ENCODE data around the gene EFCAB6. TPM values are rescaled to one million over a fixed set of nuclear protein-coding genes. Genes with fewer than 3 reads are reported as not detected.
A peak's percentile ranks its signal among the peaks of the same experiment; 100 is the strongest.

The EFCAB6 gene
- total RNA-seq, 1 donor from 2014 or later = 1.1 TPM

DNA sequence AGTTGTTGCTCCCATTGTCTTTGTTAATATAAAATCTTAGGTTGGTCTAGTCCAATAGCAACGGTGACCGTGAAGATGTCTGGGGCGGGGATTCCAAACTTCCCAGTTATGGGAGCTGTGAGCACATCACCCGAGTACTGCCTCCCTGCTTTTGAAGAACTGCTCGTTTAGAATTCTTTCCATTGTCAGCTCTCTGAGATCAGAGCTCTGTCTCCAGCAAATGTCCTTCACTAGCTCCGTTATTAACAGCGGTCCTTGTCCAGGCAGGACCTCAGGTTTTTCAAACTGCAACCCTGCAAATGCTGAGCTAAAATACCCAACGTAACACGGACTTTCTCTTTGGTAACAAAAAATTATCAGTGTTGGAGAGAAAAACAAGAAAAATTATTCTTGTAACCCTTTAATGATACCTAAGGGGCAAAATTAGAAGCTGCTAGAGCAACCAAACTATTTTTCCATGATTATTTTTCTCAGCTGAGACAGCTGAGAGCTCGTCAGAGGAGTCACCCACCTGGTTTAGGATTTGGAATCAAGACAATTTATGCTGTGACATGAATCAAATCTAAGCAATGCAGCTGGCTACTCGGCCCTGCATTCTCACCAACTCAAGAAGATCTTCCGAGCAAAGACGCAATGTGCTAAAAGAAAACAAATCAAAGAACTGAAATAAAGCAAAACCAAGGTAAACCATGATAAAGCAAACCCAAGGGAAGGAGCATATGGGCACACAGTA, 15.1 kb upstream of the EFCAB6 start:
- no peaks in the 10 kb centered on the region for H3K27me3 Mint-ChIP-seq (ENCODE audit: low read depth)
- no peak for DNase-seq (ENCODE audit: low spot score)
- H3K4me3 Mint-ChIP-seq (ENCODE audit: unreplicated experiment) = peak overlapping the region; percentile 41
- no peaks in the 10 kb centered on the region for H3K36me3 Mint-ChIP-seq (ENCODE audit: low read depth)
- TF ChIP-seq, protein P1, sequence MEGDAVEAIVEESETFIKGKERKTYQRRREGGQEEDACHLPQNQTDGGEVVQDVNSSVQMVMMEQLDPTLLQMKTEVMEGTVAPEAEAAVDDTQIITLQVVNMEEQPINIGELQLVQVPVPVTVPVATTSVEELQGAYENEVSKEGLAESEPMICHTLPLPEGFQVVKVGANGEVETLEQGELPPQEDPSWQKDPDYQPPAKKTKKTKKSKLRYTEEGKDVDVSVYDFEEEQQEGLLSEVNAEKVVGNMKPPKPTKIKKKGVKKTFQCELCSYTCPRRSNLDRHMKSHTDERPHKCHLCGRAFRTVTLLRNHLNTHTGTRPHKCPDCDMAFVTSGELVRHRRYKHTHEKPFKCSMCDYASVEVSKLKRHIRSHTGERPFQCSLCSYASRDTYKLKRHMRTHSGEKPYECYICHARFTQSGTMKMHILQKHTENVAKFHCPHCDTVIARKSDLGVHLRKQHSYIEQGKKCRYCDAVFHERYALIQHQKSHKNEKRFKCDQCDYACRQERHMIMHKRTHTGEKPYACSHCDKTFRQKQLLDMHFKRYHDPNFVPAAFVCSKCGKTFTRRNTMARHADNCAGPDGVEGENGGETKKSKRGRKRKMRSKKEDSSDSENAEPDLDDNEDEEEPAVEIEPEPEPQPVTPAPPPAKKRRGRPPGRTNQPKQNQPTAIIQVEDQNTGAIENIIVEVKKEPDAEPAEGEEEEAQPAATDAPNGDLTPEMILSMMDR (IDR thresholded peaks at IDR 0.05) = no peak
- peak overlapping the region; percentile 89 for H3K27ac Mint-ChIP-seq (ENCODE audit: unreplicated experiment)
- H3K4me1 Mint-ChIP-seq (ENCODE audit: low read depth) = peaks cover 59% of the 10 kb centered on the region
- no peaks in the 10 kb centered on the region for H3K9me3 Mint-ChIP-seq (ENCODE audit: low read depth)

DNA sequence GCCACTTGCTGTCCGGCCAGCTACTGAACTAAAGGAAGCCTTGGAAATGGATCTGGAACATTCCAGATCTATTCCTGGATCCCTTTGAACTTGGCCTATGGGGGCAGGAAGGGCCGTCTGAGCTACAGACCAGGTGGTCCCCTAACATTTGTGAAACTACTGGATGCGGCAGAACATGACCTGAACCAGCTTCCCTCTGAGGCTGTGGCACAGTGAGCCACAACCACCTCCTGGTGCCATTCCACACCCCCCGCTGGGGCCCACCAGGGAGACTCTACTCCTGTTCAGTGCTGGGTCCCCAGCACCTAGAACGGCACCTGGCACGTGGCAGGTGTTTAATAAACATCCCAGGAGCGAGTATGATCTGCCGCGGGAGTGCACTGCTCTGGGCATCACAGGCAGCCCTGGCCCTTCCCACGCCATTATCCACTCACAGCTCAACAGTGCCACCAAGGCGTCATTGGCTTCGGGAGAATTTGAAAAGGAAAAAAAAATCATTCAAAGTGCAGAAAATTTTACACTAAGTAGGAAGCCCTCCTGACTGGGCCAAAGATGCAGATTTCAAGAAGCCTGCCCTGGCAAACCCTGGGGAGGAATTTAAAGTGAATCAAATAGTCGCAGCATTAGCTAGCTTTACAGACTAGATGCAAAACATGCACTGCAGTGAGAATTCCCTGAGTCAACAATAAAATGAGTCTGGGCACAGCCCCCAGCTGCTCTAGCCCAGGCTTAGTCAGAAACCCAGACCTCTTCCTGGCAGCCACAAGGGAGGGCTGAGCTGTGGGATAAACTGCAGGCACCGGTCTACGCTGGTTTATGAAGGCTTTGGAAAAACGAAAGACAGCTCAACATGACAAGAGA, 14.3 kb upstream of the EFCAB6 start:
- H3K27ac Mint-ChIP-seq (ENCODE audit: unreplicated experiment) = peak overlapping the region; percentile 89
- TF ChIP-seq, protein P1 (IDR thresholded peaks at IDR 0.05) = peak; percentile 75

DNA sequence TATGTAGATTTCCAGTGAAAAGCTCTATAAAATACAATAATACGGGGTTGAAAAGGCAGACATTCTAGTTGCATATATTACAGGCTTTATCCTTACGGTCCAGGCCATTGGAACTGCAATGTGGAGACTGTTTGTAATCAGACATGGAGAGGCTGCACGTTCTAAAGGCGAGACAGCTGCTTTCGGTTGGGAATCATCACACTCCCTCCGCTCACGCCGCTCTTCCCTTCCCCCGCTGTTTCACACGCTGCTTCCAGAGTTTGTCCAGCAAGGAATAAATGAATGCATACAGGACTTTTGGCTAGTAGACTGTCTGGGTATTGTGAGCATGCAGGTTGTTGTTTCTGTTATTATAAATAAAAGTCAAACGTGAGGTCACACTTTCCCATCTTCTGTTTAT, 13.5 kb upstream of the EFCAB6 start:
- no peaks in the 10 kb centered on the region for H3K27me3 Mint-ChIP-seq (ENCODE audit: low read depth)
- peak overlapping the region; percentile 89 for H3K27ac Mint-ChIP-seq (ENCODE audit: unreplicated experiment)
- TF ChIP-seq, protein P1 (IDR thresholded peaks at IDR 0.05) = no peak
- no peak for DNase-seq (ENCODE audit: low spot score)
- no peak overlapping the region for H3K4me3 Mint-ChIP-seq (ENCODE audit: unreplicated experiment)
- no peaks in the 10 kb centered on the region for H3K9me3 Mint-ChIP-seq (ENCODE audit: low read depth)
- H3K36me3 Mint-ChIP-seq (ENCODE audit: low read depth) = no peaks in the 10 kb centered on the region
- peaks cover 59% of the 10 kb centered on the region for H3K4me1 Mint-ChIP-seq (ENCODE audit: low read depth)

More for the DNA sequence above, 14.3 kb upstream of the EFCAB6 start:
- H3K27me3 Mint-ChIP-seq (ENCODE audit: low read depth) = no peaks in the 10 kb centered on the region
- no peaks in the 10 kb centered on the region for H3K9me3 Mint-ChIP-seq (ENCODE audit: low read depth)
- H3K4me1 Mint-ChIP-seq (ENCODE audit: low read depth) = peaks cover 59% of the 10 kb centered on the region
- DNase-seq (ENCODE audit: low spot score) = peak; percentile 79
- H3K36me3 Mint-ChIP-seq (ENCODE audit: low read depth) = no peaks in the 10 kb centered on the region
- peak overlapping the region; percentile 41 for H3K4me3 Mint-ChIP-seq (ENCODE audit: unreplicated experiment)

DNA sequence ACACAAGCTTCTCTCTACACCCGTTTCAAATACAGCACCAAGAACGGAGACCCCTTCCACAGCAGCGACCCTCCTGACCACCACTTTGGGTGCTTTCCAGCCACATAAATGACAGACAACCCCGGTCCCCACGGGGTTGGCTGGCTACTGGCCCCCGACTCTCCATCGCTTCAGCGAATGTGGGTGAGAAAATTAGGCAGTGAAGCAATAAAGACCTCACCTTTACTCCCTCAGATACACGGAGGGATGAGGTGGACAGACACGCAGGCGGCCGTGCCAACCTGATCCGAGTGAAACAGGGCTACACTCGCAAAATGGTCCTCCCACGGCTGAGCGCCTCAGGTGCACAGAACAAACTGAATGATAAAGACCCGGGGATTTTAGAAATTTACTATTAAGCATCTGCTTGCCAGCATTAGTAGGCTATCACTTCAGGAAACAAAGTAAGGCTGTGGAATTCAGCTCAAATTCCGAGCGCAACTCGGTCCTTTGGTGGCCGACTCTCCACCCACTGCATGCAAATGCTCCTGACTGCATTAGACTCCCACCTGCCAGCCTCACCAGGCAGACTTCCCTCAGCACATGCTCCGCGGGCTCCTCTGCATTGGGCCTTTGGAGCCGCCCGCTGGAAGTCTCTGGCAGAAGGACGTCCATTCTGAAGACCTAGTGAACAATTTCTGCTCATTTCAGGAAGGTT, 12.8 kb upstream of the EFCAB6 start:
- DNase-seq (ENCODE audit: low spot score) = no peak
- TF ChIP-seq, protein P1 (IDR thresholded peaks at IDR 0.05) = no peak
- H3K9me3 Mint-ChIP-seq (ENCODE audit: low read depth) = no peaks in the 10 kb centered on the region
- H3K27ac Mint-ChIP-seq (ENCODE audit: unreplicated experiment) = no peak overlapping the region
- no peaks in the 10 kb centered on the region for H3K36me3 Mint-ChIP-seq (ENCODE audit: low read depth)
- no peak overlapping the region for H3K4me3 Mint-ChIP-seq (ENCODE audit: unreplicated experiment)
- H3K4me1 Mint-ChIP-seq (ENCODE audit: low read depth) = peaks cover 53% of the 10 kb centered on the region
- no peaks in the 10 kb centered on the region for H3K27me3 Mint-ChIP-seq (ENCODE audit: low read depth)

Measured in chondrocyte (in vitro differentiated cells).